GM19351 (cell line): ENCODE measurements around the gene CHD1L.
"Not testable (repeated sequence)": the region's sequence is repeated elsewhere in the genome, so short reads cannot be mapped to it uniquely, and the experiment has no call there.

Source experiments
- ATAC-seq: cut with Tn5 transposase; IDR thresholded peaks from one replicate; pipeline ENCODE4 v1.9.1; 2021; ENCODE audit warnings: mild to moderate bottlenecking, moderate library complexity; ENCODE audit not compliant: unreplicated experiment

CHD1L gene

DNA sequence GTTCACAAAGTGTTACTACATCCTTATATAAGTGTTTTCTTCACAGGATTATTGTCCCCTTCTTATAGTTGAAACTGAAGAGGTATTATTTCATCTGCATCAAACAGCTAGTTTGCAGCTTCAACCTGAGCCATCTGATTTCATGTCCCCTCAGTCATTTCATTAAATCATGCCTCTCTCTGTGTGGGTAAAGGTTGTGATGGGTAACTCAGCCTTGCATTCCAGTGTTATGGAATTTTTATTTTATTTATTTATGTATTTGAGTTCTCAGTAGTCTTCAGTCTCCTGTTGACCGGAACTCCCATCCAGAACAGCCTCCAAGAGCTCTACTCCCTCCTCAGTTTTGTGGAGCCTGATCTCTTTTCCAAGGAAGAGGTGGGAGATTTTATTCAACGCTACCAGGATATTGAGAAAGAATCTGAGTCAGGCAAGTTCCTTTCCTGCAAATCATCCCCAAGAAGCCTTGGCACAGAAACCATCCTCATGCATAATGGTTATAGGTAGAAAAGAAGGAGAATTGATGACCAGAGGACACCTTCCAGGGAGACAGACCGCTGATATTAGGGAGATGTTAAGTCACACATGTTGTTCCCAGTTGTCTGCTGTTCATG is 21.8 kb downstream of the CHD1L start:
- ATAC-seq: no peak

- no peak for ATAC-seq
These were observed 23.9 kb downstream of the CHD1L start for GRCh38 chr1:147266381-147266780.

- no peak for ATAC-seq
These were observed 25.2 kb downstream of the CHD1L start for GRCh38 chr1:147267711-147268110.

DNA sequence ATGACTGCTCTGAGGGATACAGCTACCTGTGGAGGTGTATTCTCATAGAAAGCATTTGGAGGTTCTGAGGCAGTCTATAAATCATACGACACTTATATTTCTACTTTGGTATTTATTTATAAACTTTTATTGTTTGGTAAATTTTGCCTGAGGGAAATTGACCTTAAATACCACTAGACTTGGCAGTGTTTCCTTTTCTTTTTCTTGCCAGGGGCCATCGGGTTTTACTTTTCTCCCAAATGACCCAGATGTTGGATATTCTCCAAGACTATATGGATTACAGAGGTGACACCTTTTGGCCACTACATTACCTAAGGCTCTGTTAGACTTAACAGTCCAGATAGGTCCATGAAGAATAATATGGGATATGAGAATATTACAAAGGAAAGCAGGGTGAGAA is 28.2 kb downstream of the CHD1L start:
- ATAC-seq: no peak

- no peak for ATAC-seq
These were observed 29.6 kb downstream of the CHD1L start for GRCh38 chr1:147272042-147272441.

DNA sequence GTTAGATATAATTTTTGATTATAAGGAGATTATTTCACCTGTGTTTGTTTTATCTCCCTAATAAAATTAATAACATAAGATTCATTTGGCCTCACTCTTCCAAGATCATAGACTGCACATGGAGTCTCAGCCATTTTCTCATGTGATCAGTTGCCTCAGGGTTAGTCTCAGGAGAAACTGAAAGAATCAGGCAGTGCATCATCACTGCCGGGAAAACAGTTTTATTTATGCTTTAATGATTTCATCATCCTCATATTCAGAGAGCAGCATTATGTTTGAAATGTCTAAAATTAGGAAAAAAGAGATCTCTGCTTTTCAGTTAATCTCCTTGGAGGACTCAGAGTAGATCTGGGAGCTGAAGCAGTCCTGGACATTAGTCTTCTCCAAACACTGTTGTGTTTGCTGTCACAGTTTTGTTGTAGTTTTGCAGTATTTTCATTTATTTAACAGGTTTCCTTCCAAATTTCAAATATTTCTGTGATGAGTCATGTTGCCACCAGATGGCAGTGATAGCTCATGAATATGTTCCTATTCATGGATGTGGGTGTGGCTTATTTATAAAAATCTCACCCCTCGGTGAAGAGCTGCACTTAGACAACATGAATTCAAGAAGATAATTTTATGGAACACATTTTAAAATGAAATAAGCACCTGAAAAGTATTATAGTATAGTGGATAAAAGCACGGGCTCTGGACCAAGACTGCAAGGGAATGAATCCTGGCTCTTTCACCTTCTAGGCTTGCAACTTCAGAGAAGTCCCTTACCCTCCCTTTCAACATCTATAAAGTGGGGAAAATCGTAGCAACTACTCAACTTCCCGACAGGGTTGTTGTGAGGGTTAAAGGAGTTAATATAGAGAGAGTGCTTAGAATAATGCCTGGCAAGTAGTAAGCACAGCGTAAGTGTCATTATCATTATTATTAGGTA is 31.2 kb downstream of the CHD1L start:
- ATAC-seq: no peak

- no peak for ATAC-seq
These were observed 39.5 kb downstream of the CHD1L start for GRCh38 chr1:147281950-147282349.

DNA sequence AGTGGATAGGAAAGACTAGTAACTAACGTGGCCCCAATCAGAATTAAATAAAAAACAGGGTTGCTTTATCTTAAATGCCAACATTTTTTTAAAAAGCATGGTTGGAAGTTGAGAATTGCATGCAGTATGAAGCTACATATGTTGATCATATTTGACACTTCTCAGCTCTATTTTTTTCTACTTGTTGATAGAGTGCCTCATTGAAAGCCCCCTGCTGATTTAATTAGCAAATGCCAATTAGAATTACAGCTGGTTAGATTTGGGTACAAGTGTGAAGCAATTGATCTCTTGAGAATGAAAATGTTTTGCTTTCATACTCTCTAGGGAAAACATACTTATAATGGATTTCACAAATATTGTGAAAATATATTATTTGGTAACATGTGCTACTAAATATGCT is 40.5 kb downstream of the CHD1L start:
- no peak for ATAC-seq

GRCh38 chr1:147287133-147287865 is 44.8 kb downstream of the CHD1L start:
- no peak for ATAC-seq

DNA sequence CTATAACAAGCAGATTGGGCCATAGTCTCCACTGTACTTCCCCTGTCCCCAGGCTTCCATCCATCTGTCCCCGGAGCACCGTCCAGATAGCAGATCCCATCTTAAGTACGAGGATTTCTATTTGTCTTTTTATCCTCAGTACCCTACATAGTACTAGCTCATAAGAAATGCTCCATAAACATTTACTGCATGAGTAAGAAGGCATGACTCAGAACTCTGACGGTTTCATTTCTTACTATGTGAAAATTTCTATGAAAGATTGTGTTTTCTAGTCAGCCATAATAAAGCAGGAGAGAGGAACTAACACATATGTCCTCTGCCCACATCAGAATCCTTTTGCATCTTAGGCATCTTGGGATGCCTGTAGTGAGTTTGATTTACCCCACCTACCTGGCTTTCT is 49.5 kb downstream of the CHD1L start:
- ATAC-seq: no peak

GRCh38 chr1:147292631-147293251 is 50.3 kb downstream of the CHD1L start:
- ATAC-seq: no peak

GRCh38 chr1:147297438-147297837 is 55.0 kb downstream of the CHD1L start:
- ATAC-seq: no peak

DNA sequence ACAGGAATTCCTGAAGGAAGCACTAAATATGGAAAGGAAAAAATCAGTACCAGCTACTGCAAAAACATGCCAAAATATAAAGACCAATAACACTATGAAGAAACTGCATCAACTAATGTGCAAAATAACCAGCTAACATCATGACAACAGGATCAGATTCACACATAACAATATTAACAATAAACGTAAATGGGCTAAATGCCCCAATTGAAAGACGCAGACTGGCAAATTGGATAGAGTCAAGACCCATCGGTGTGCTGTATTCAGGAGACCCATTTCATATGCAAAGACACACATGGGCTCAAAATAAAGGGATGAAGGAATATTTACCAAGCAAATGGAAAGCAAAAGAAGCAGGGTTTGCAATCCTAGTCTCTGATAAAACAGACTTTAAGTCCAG is 63.3 kb downstream of the CHD1L start:
- not testable (repeated sequence) for ATAC-seq

GRCh38 chr1:147316968-147317367 is 74.5 kb downstream of the CHD1L start:
- no peak for ATAC-seq

DNA sequence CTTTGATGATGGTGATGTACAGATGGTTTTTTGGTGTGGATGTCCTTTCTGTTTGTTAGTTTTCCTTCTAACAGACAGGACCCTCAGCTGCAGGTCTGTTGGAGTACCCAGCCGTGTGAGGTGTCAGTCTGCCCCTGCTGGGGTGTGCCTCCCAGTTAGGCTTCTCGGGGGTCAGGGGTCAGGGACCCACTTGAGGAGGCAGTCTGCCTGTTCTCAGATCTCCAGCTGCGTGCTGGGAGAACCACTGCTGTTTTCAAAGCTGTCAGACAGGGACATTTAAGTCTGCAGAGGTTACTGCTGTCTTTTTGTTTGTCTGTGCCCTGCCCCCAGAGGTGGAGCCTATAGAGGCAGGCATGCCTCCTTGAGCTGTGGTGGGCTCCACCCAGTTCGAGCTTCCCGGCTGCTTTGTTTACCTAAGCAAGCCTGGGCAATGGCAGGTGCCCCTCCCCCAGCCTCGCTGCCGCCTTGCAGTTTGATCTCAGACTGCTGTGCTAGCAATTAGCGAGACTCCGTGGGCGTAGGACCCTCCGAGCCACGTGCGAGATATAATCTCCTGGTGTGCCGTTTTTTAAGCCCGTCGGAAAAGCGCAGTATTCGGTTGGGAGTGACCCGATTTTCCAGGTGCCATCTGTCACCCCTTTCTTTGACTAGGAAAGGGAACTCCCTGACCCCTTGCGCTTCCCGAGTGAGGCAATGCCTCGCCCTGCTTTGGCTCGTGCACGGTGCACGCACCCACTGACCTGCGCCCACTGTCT is 84.6 kb downstream of the CHD1L start:
- not testable (repeated sequence) for ATAC-seq

GRCh38 chr1:147334292-147334691 is 91.8 kb downstream of the CHD1L start:
- no peak for ATAC-seq

DNA sequence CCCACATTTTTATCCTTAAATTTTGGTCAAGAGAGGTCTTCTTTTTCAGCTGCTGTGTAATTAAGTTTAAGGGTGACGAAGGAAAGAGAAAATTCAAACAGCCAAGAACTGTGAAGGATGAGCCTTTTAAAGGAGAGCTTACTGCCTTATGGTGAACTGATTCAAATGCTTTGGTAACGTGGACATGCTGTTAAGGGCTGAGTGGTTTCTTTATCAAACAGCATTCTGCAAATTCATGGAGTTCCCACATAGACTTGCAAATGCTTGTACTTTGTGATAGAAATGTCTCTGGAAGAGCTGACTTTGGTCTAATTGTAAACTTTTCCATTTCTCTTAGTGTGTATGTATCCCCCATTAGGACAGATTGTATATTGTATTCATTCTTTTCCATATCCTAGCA is 93.8 kb downstream of the CHD1L start:
- ATAC-seq: no peak

DNA sequence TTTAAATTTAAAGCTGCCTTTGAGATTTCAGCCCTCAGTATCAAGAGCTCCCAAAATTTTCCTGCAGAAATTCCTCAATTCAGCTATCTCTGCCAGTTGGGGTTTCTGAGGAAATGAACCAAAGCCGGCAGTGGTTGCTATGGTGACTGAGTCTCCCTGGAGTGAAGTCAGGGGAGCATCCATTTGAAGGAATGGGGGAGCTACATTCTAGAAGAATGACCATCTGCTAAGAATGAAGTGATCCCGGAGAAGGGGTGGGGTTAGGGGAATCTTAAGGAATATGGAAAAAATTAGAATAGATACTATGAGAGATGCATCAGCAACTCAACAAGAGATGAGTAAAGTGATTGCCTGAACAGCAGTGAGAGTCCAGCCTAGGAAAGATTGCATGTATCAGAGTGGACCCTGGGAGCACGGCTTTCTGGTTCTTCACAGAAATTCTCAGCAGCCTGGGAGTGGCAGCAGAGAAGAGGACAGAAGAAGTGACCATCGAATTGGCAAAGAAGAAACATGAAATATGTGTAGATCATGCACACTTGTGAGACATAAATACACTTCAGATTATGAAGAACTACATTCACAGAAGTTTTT is 94.7 kb downstream of the CHD1L start:
- ATAC-seq: no peak

- no peak for ATAC-seq
These were observed 96.1 kb downstream of the CHD1L start for GRCh38 chr1:147338571-147338970.

DNA sequence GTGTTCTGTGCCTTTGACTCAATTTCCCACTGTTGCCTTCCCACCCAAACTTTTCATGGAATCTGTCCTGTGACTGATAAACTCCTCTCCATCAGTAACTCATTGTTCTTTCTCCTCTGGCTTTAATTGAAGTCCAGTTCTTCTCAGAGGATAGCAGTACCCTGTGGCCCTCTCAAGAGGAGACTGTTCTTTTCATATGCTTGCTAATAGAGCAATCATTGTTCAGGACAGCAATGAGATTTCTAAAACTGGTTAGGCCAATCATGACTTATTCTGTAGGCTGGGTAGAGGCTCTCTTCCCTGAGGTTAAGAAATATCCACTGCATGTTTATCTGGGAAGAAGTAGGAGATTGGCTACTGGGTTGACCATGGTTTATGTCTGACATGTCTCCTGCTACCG is 98.8 kb downstream of the CHD1L start:
- no peak for ATAC-seq
